Measurements from ENCODE around the gene XPO5. TPM values are rescaled to one million over a fixed set of nuclear protein-coding genes. Genes with fewer than 3 reads are reported as not detected.
"Not testable (repeated sequence)": the region's sequence is repeated elsewhere in the genome, so short reads cannot be mapped to it uniquely, and the experiment has no call there.

Gene XPO5
- total RNA-seq, 2 donors from 2014 or later, result 11.9 to 33.2 TPM

GRCh38 chr6:43606019-43606418, 30.2 kb upstream of the XPO5 start:
- DNase-seq (ENCODE audit: low spot score) (no peak), ATAC-seq (ENCODE audit: insufficient number of reproducible peaks, low FRiP score, low read depth) (no peak)
- H3K27me3 ChIP-seq (replicated peaks; ENCODE audit: insufficient read depth), result no peaks in the 10 kb centered on the region
- H3K36me3 ChIP-seq, result peaks cover 27% of the 10 kb centered on the region
- no peaks in the 10 kb centered on the region for H3K4me1 ChIP-seq (ENCODE audit: control insufficient read depth in 1 of 2, low read depth in 2 of 2)
- H3K27ac ChIP-seq, result no peak overlapping the region
- no peak overlapping the region for H3K4me3 ChIP-seq
- no peaks in the 10 kb centered on the region for H3K9me3 ChIP-seq
- no peak for TF ChIP-seq CTCF (IDR thresholded peaks at IDR 0.05)

- H3K4me3 ChIP-seq, result no peak overlapping the region
- H3K9me3 ChIP-seq, result no peaks in the 10 kb centered on the region
- ATAC-seq (ENCODE audit: insufficient number of reproducible peaks, low FRiP score, low read depth) (no peak), DNase-seq (ENCODE audit: low spot score) (no peak)
- H3K36me3 ChIP-seq, result peaks cover 20% of the 10 kb centered on the region
- TF ChIP-seq CTCF (IDR thresholded peaks at IDR 0.05), result no peak
- H3K27ac ChIP-seq, result no peak overlapping the region
- H3K27me3 ChIP-seq (replicated peaks; ENCODE audit: insufficient read depth), result no peaks in the 10 kb centered on the region
- H3K4me1 ChIP-seq (ENCODE audit: control insufficient read depth in 1 of 2, low read depth in 2 of 2), result no peaks in the 10 kb centered on the region
Measured at GRCh38 chr6:43604174-43604573, 28.3 kb upstream of the XPO5 start.

GRCh38 chr6:43600595-43600994, 24.8 kb upstream of the XPO5 start:
- H3K36me3 ChIP-seq, result peaks cover 29% of the 10 kb centered on the region
- no peak for DNase-seq (ENCODE audit: low spot score)
- TF ChIP-seq CTCF (IDR thresholded peaks at IDR 0.05), result no peak
- no peak overlapping the region for H3K27ac ChIP-seq
- H3K9me3 ChIP-seq, result no peaks in the 10 kb centered on the region
- ATAC-seq (ENCODE audit: insufficient number of reproducible peaks, low FRiP score, low read depth), result no peak
- no peaks in the 10 kb centered on the region for H3K27me3 ChIP-seq (replicated peaks; ENCODE audit: insufficient read depth)
- H3K4me3 ChIP-seq, result no peak overlapping the region
- H3K4me1 ChIP-seq (ENCODE audit: control insufficient read depth in 1 of 2, low read depth in 2 of 2), result no peaks in the 10 kb centered on the region

GRCh38 chr6:43593938-43594337, 18.1 kb upstream of the XPO5 start:
- H3K36me3 ChIP-seq, result peaks cover 15% of the 10 kb centered on the region
- H3K9me3 ChIP-seq, result no peaks in the 10 kb centered on the region
- H3K27ac ChIP-seq, result no peak overlapping the region
- DNase-seq (ENCODE audit: low spot score) (no peak), ATAC-seq (ENCODE audit: insufficient number of reproducible peaks, low FRiP score, low read depth) (no peak)
- H3K4me1 ChIP-seq (ENCODE audit: control insufficient read depth in 1 of 2, low read depth in 2 of 2), result no peaks in the 10 kb centered on the region
- H3K4me3 ChIP-seq, result no peak overlapping the region
- no peak for TF ChIP-seq CTCF (IDR thresholded peaks at IDR 0.05)
- no peaks in the 10 kb centered on the region for H3K27me3 ChIP-seq (replicated peaks; ENCODE audit: insufficient read depth)

- not testable (repeated sequence) for H3K4me3 ChIP-seq; H3K27me3 ChIP-seq (replicated peaks; ENCODE audit: insufficient read depth); ATAC-seq (ENCODE audit: insufficient number of reproducible peaks, low FRiP score, low read depth); H3K4me1 ChIP-seq (ENCODE audit: control insufficient read depth in 1 of 2, low read depth in 2 of 2); DNase-seq (ENCODE audit: low spot score); H3K9me3 ChIP-seq; H3K27ac ChIP-seq
- peaks cover 20% of the 10 kb centered on the region for H3K36me3 ChIP-seq
Measured at GRCh38 chr6:43589564-43589963, 13.7 kb upstream of the XPO5 start.

GRCh38 chr6:43588194-43588593, 12.4 kb upstream of the XPO5 start:
- ATAC-seq (ENCODE audit: insufficient number of reproducible peaks, low FRiP score, low read depth) (no peak), DNase-seq (ENCODE audit: low spot score) (no peak)
- Histone ChIP-seq H3K36me3 (peaks cover 30% of the 10 kb centered on the region), H3K4me1 (ENCODE audit: control insufficient read depth in 1 of 2, low read depth in 2 of 2) (no peaks in the 10 kb centered on the region), H3K4me3 (no peak overlapping the region), H3K27ac (no peak overlapping the region), H3K27me3 (replicated peaks; ENCODE audit: insufficient read depth) (no peaks in the 10 kb centered on the region), H3K9me3 (no peaks in the 10 kb centered on the region)
- no peak for TF ChIP-seq CTCF (IDR thresholded peaks at IDR 0.05)
